Measurements from ENCODE around the gene LTA.

GRCh38 chr6:31582230-31582643 lies 10.1 kb downstream of the LTA start, which contains the start of gene LTB:
- TF ChIP-seq CTCF (IDR thresholded peaks at IDR 0.05): no peak
- TF ChIP-seq POLR2A (IDR thresholded peaks at IDR 0.05): no peak

Data from uterus (tissue), 2 donors.